ENCODE measurements around the gene CPZ.
"Not testable (repeated sequence)": the region's sequence is repeated elsewhere in the genome, so short reads cannot be mapped to it uniquely, and the experiment has no call there.

The CPZ gene

DNA sequence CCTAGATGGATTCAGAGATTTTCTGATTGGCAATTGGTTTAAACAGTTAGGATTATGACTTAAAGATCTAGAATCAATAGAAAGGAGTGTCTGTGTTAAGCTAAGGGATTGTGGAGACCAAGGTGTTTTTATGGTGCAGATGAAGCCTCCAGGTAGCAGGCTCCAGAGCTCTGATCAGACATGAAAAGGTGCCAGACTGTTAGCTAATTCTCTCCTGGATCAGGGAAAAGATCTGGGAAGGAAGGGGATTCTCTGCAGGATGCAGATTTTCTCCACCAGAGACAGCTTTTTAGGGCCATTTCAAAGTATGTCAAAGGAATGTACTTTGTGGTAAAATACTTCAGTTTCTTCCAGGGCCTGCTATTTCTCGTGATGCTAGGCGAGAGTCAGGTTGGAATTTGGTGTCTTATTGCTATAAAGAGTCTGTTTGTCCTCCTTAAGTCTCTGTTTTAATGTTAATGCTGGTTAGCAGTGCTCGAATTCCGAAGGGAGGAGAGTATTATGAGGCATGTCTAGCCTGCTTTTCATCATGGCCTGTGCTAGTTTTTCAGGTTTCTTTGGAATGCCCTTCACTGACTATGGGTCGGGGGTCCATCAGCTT is 24.4 kb upstream of the CPZ start:
- DNase-seq (ENCODE audit: low spot score): no peak

GRCh38 chr4:8570201-8570600 is 22.4 kb upstream of the CPZ start:
- no peak for DNase-seq (ENCODE audit: low spot score)
- TF ChIP-seq, protein P1, sequence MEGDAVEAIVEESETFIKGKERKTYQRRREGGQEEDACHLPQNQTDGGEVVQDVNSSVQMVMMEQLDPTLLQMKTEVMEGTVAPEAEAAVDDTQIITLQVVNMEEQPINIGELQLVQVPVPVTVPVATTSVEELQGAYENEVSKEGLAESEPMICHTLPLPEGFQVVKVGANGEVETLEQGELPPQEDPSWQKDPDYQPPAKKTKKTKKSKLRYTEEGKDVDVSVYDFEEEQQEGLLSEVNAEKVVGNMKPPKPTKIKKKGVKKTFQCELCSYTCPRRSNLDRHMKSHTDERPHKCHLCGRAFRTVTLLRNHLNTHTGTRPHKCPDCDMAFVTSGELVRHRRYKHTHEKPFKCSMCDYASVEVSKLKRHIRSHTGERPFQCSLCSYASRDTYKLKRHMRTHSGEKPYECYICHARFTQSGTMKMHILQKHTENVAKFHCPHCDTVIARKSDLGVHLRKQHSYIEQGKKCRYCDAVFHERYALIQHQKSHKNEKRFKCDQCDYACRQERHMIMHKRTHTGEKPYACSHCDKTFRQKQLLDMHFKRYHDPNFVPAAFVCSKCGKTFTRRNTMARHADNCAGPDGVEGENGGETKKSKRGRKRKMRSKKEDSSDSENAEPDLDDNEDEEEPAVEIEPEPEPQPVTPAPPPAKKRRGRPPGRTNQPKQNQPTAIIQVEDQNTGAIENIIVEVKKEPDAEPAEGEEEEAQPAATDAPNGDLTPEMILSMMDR (IDR thresholded peaks at IDR 0.05; ENCODE audit: extremely low read depth, missing control alignments): no peak

More for the DNA sequence above, 24.4 kb upstream of the CPZ start:
- TF ChIP-seq, protein P1 (IDR thresholded peaks at IDR 0.05; ENCODE audit: extremely low read depth, missing control alignments): no peak

DNA sequence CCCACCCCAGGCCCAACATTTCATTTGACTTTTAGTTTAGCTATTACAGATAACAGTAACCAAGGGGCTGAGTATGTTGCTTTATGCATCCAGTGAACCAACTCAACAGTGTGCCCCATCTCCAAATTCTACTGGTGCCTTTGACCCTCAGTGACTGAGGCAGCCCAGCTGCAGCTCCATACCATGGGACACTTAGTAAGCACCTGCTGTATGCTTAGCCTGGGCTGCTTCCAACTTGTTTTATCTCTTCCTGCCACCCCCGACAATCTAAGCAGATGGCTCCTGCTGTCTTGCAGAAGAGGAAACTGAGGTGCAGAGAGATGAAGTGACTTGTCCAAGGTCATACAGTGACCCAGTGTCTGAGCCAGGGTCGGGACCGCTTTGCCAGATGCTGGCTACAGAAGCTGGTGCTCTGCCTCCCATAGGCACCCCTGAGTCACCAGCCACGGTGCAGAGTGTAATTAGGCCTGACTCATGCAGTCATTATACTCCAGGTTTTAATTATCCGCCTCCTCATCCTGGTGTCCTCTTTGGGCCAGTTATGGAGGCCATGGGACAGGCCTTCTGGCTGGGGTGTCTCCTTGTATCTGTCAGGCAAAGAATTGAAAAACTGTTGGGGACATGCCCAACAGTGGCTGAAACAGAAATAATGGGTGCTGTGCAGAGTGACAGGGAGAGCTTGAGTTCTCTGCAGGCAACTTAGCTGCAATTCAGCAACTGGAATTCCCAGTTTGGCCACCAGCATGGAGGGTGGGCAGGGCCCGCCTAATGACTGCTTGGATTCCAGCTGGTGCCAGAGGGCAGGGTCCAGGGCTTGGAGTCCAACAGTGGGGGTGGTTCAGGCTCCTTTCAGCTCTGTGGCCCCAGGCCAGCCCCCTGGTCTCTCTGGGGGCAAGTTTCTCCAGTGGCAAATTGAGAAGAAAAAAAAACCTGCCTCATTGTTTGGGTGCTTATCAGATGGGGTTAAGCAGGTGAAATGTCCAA is 20.6 kb upstream of the CPZ start:
- DNase-seq (ENCODE audit: low spot score): no peak
- TF ChIP-seq, protein P1 (IDR thresholded peaks at IDR 0.05; ENCODE audit: extremely low read depth, missing control alignments): no peak

DNA sequence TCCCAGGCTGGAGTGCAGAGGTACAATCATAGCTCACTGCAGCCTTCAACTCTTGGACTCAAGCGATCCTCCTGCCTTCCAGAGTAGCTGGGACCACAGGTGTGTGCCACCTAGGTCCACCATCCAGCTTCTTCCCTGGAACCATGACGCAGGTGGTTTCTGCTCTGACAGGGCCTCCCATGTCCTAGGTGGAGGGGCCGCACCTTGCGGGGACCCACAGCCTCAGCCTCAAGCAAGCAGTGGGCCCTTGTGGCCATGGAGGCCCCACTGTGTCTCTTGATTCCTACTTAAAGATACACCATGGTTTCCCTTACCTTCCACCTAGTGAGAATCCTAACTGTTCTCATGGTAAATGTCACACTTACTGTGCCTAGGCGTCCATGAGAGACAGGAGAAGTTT is 19.3 kb upstream of the CPZ start:
- TF ChIP-seq, protein P1 (IDR thresholded peaks at IDR 0.05; ENCODE audit: extremely low read depth, missing control alignments): no peak
- DNase-seq (ENCODE audit: low spot score): no peak

DNA sequence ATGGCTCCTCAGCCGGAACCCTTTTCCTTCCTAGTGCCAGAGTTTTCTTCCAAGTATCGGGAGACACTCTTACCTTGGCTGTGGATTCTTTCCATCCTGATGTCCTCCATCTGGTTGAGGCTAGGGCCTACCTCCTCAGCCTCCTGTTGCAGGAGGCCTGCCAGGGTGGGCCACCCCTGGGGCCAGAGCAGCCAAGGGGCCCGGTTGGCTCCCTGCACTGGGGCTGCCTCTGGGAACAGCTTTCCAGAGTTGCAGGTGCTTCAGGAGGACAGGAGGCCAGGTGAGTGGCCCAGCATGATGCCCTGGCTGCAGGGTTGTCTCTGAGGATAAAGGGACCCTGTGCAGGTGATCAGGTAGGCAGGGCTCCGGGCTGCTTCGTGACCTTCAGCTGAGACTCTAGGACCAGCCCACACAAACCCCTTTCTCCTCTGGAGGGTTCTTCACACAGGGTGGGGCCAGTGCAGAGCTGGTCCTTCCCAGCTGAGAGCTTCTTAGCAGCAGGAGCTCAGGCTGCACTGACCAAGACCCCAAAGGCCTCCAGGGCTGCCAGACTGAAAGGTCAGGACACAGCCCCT is 17.7 kb upstream of the CPZ start:
- TF ChIP-seq, protein P1 (IDR thresholded peaks at IDR 0.05; ENCODE audit: extremely low read depth, missing control alignments): no peak
- no peak for DNase-seq (ENCODE audit: low spot score)

GRCh38 chr4:8575457-8575856 is 17.1 kb upstream of the CPZ start:
- DNase-seq (ENCODE audit: low spot score): no peak
- TF ChIP-seq, protein P1 (IDR thresholded peaks at IDR 0.05; ENCODE audit: extremely low read depth, missing control alignments): no peak

DNA sequence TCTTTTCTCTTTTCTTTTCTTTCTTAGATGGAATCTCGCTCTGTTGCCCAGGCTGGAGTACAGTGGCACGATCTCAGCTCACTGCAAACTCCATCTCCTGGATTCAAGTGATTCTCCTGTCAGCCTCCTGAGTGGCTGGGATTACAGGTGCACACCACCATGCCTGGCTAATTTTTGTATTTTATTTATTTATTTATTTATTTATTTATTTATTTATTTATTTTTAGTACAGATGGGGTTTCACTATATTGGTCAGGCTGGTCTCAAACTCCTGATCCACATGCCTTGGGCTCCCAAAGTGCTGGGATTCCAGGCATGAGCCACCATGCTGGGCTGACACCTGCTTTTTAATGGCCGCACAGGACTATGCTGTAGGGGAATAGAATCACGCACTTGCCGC is 16.0 kb upstream of the CPZ start:
- DNase-seq (ENCODE audit: low spot score): not testable (repeated sequence)
